ENCODE data around the gene SCNN1G.

The SCNN1G gene

DNA sequence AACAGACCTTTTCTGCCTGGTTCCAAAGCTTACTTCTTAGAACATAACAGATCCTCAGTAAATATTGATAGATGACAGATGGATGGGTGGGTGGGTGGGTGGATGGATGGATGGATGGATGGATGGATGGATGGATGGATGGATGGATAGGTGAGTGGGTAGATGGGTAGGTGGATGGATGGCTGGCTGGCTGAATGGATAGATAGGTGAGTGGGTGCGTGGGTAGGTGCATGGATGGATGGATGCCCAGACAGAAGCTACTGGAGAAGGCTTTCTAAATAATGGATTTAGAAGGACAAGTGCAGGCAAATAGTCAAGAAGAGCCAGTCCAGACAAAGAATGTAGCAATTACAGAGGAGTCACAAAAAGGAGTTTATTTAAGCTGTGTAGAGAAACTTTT lies 19.6 kb downstream of the SCNN1G start:
- TF ChIP-seq, protein P1, sequence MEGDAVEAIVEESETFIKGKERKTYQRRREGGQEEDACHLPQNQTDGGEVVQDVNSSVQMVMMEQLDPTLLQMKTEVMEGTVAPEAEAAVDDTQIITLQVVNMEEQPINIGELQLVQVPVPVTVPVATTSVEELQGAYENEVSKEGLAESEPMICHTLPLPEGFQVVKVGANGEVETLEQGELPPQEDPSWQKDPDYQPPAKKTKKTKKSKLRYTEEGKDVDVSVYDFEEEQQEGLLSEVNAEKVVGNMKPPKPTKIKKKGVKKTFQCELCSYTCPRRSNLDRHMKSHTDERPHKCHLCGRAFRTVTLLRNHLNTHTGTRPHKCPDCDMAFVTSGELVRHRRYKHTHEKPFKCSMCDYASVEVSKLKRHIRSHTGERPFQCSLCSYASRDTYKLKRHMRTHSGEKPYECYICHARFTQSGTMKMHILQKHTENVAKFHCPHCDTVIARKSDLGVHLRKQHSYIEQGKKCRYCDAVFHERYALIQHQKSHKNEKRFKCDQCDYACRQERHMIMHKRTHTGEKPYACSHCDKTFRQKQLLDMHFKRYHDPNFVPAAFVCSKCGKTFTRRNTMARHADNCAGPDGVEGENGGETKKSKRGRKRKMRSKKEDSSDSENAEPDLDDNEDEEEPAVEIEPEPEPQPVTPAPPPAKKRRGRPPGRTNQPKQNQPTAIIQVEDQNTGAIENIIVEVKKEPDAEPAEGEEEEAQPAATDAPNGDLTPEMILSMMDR (conservative IDR thresholded peaks at IDR 0.05; ENCODE audit: low read length) = no peak
- TF ChIP-seq EZH2phosphoT487 (IDR thresholded peaks at IDR 0.05; ENCODE audit: borderline replicate concordance) = no peak
- H3K9me3 ChIP-seq (ENCODE audit: insufficient read depth, low read depth, low read length) = no peaks in the 10 kb centered on the region
- no peaks in the 10 kb centered on the region for H3K36me3 ChIP-seq (ENCODE audit: insufficient read depth, low read length)
- no peak overlapping the region for H2AFZ ChIP-seq (ENCODE audit: low read length)
- no peaks in the 10 kb centered on the region for H4K20me1 ChIP-seq (ENCODE audit: insufficient read depth, low read length, poor library complexity, severe bottlenecking)
- no peak overlapping the region for H3K9ac ChIP-seq (ENCODE audit: low read depth, low read length, poor library complexity, severe bottlenecking)
- H3K79me2 ChIP-seq (ENCODE audit: insufficient read depth, low read length) = no peaks in the 10 kb centered on the region
- H3F3A ChIP-seq (ENCODE audit: low read depth) = no peaks in the 10 kb centered on the region
- H3K4me2 ChIP-seq (ENCODE audit: low read depth, low read length, poor library complexity, severe bottlenecking) = no peak overlapping the region
- H3K4me3 ChIP-seq (ENCODE audit: low read length, poor library complexity, severe bottlenecking) = no peak overlapping the region
- no peaks in the 10 kb centered on the region for H3K27me3 ChIP-seq (ENCODE audit: insufficient read depth, low read length, poor library complexity, severe bottlenecking)
- H3K4me1 ChIP-seq (ENCODE audit: insufficient read depth, low read length, poor library complexity, severe bottlenecking) = no peaks in the 10 kb centered on the region
- H3K9me2 ChIP-seq (replicated peaks; ENCODE audit: low read depth, low read length) = no peaks in the 10 kb centered on the region

DNA sequence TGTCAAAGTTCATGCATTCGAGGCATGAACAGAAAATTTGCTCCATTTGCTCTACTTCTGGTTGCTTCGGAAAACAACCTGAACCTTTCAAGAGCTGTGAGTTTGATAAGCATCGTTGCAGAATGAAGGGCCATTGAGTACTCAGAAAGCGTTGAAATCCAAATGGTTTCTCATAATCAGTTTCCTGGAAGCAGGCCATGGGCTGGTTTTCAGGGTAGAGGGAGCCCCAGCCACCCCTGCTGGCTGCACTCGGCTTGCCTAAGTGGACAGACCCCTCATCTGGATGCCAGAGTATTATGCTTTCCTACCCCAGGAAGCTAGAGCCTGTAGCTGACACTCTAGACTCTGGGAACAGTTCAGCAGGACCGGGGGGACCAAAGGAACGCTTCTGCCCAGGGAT lies 24.4 kb downstream of the SCNN1G start:
- TF ChIP-seq EZH2phosphoT487 (IDR thresholded peaks at IDR 0.05; ENCODE audit: borderline replicate concordance) = no peak
- TF ChIP-seq, protein P1 (conservative IDR thresholded peaks at IDR 0.05; ENCODE audit: low read length) = no peak
- Histone ChIP-seq H2AFZ (ENCODE audit: low read length) (no peak overlapping the region), H3K9me2 (replicated peaks; ENCODE audit: low read depth, low read length) (no peaks in the 10 kb centered on the region), H3K9ac (ENCODE audit: low read depth, low read length, poor library complexity, severe bottlenecking) (no peak overlapping the region), H3K4me2 (ENCODE audit: low read depth, low read length, poor library complexity, severe bottlenecking) (no peak overlapping the region), H3K27me3 (ENCODE audit: insufficient read depth, low read length, poor library complexity, severe bottlenecking) (no peaks in the 10 kb centered on the region), H3K4me3 (ENCODE audit: low read length, poor library complexity, severe bottlenecking) (no peak overlapping the region), H3F3A (ENCODE audit: low read depth) (no peaks in the 10 kb centered on the region), H3K4me1 (ENCODE audit: insufficient read depth, low read length, poor library complexity, severe bottlenecking) (no peaks in the 10 kb centered on the region), H4K20me1 (ENCODE audit: insufficient read depth, low read length, poor library complexity, severe bottlenecking) (no peaks in the 10 kb centered on the region), H3K9me3 (ENCODE audit: insufficient read depth, low read depth, low read length) (no peaks in the 10 kb centered on the region), H3K79me2 (ENCODE audit: insufficient read depth, low read length) (no peaks in the 10 kb centered on the region), H3K36me3 (ENCODE audit: insufficient read depth, low read length) (no peaks in the 10 kb centered on the region)

DNA sequence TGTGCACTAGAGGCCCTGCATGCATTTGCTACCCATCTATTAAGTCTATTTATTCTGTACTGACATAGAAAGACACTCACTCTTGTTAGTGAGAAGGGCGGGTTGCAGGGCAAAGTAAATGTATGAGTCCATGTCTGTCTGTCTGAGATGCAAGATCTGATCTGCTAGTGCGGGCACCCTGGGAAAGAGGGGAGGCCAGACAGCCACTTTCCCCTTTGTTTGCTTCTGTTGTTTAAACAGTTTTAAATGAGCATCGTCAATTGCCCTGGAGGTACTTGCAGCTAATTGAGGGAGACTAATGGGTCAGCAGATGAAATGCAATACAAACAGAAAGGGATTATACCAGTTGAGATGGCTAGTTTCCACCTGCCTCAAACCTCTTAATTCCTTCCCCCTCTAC lies 24.9 kb downstream of the SCNN1G start:
- H3K9ac ChIP-seq (ENCODE audit: low read depth, low read length, poor library complexity, severe bottlenecking) = no peak overlapping the region
- no peaks in the 10 kb centered on the region for H3K27me3 ChIP-seq (ENCODE audit: insufficient read depth, low read length, poor library complexity, severe bottlenecking)
- no peaks in the 10 kb centered on the region for H3K4me1 ChIP-seq (ENCODE audit: insufficient read depth, low read length, poor library complexity, severe bottlenecking)
- H4K20me1 ChIP-seq (ENCODE audit: insufficient read depth, low read length, poor library complexity, severe bottlenecking) = no peaks in the 10 kb centered on the region
- no peaks in the 10 kb centered on the region for H3K9me2 ChIP-seq (replicated peaks; ENCODE audit: low read depth, low read length)
- H2AFZ ChIP-seq (ENCODE audit: low read length) = no peak overlapping the region
- no peak overlapping the region for H3K4me2 ChIP-seq (ENCODE audit: low read depth, low read length, poor library complexity, severe bottlenecking)
- H3K36me3 ChIP-seq (ENCODE audit: insufficient read depth, low read length) = no peaks in the 10 kb centered on the region
- TF ChIP-seq, protein P1 (conservative IDR thresholded peaks at IDR 0.05; ENCODE audit: low read length) = no peak
- TF ChIP-seq EZH2phosphoT487 (IDR thresholded peaks at IDR 0.05; ENCODE audit: borderline replicate concordance) = no peak
- H3K9me3 ChIP-seq (ENCODE audit: insufficient read depth, low read depth, low read length) = no peaks in the 10 kb centered on the region
- no peaks in the 10 kb centered on the region for H3F3A ChIP-seq (ENCODE audit: low read depth)
- H3K79me2 ChIP-seq (ENCODE audit: insufficient read depth, low read length) = no peaks in the 10 kb centered on the region
- no peak overlapping the region for H3K4me3 ChIP-seq (ENCODE audit: low read length, poor library complexity, severe bottlenecking)

Data from Loucy (cell line).